Measurements from ENCODE around the gene TK2.
"Not testable (repeated sequence)": the region's sequence is repeated elsewhere in the genome, so short reads cannot be mapped to it uniquely, and the experiment has no call there.

TK2 gene

DNA sequence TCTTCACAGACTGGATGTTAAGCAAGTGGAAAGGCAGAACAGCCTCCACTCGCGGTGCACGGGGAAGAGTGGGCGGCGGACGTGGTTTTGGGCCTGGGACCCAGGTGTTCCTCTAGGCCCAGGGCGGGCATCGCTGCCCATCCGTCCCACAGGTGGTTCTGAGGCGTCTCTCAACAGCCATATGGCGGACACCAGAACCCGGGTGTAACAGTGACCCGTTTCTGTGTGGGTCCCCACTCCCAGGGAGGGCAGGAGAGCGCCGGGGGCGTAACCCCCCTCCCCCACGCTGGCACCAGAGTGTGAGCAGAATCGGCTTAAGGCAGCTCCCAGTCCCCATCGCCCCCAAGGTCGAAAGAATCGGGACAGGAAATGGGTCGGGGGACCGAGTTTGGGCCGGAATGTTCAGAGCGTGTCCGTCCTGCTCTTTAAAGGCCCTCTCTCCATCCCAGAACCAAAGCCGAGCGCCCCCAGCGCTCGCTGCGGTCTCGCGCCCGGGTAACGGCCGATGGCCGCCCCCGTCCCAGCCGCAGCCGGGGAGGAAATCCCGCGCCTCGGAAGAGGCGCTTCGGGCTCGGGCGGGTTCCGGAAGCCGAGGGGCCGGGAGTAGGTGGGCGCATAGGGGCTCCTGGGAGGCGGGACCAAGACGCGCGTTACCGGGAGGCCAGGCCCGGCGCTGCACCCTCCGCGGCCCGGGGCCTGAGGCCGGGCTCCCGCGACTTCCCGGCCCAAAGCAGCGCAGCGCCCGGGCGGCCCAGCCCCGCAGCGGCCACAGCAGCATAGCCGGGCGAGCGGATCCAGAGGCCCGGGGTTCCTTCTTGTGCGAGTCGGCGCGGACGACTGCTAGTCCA lies at the start of gene TK2:
TK2 (minus strand) TSS at position 839 of the 848 bp plus-strand sequence; CDS start at position 778, 61 bp downstream.
- DNase-seq, result peak in 44 of 56 donors; percentile 28 to 80 (median 60)

DNA sequence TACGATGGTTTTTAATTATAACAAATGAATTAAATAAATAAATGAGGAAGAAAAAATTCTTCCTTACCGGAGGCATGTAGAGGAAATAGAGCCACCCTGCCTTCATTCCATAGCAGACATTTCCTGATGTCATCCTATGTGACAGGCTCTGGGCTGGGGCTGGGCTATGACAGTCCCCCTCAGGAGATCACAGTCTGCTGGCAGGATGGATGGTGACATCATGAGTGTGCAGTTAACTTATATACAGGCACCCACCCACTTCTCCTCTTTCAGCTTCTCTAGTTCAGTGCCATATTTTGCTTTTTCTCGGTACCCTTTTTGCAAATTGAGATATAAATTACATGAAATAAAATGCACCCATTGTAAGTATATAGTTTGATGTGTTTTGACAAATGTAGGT lies 48.2 kb upstream of the TK2 start:
- DNase-seq, result no peak

DNA sequence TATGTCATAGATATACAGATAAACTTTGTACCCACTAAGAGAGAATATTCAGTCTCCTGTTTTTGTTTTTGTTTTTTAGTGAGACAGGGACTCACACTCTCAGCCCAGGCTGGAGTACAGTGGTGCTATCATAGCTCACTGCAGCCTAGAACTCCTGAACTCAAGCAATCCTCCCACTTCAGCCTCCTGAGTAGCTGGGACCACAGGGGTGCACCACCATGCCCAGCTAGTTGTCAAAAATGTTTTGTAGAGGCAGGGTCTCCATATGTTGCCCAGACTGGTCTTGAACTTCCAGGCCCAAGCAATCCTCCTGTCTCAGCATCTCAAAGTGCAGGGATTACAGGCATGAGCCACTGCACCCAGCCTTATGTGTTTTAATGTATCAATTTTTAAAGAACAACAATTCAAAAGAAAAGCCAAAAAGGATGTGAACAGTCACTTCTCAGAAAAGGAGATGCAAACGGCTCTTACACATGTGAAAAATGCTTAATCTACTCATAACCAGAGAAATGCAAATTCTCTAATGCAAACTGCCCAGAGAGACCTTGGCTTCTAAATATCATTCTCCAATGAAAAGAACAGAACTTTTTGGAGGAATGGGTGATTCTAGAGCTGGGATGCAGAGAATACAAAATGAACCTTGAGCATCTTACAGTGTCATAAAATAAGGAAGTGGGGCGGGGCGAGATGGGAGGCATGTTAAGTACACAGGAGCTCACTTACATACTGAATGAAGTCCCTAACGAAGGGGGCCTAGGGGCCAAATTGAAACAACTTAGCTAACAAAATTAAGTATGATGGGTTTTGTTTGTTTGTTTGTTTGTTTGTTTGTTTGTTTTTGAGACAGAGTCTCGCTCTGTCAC lies 47.3 kb upstream of the TK2 start:
- no peak for DNase-seq

DNA sequence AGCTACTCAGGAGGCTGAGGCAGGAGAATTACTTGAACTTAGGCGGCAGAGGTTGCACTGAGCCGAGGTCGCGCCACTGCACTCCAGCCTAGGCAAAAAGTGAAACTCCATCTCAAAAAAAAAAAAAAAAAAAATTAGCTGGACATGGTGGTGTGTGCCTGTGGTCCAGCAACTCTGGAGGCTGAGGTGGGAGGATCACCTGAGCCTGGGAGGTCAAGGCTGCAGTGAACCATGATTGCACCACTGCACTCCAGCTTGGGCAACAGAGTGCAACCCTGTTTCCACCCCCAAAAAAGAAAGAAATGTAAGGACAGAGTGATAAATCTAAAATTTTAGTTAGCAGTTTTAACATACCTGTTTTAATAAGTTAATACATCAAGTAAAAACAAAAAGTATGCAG lies 46.6 kb upstream of the TK2 start:
- not testable (repeated sequence) for DNase-seq

DNA sequence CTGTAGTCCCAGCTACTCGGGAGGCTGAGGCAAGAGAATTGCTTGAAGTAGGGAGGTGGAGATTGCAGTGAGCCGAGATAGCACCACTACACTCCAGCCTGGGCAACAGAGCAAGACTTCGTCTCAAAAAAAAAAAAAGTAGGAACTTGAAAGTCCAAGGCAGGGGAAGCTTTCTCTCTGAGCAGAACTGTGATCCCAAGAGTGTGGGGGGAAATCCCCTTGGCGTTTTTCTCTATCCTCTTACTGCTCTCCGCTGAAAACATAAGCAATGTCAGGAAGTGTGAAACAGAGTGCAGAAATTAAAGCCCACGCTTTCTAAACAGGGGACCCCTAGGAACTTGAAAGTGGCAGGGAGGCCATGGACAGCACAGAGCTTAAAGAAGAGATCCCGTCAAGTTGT lies 44.8 kb upstream of the TK2 start:
- DNase-seq, result no peak

DNA sequence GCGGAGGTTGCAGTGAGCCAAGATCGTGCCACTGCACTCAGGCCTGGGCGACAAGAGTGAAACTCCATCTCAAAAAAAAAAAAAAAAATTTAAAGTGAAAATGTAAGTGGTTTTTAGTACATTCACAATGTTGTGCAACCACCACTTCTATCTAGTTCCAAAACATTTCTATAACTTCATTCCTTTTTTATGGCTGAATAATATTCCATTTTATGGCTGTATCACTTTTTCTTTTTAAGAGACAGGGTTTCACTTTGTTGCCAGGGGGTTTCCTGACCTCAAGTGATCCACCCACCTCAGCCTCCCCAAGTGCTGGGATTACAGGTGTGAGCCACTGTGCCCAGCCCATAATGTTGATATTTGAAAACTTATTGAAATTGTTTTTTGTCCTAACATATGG lies 42.9 kb upstream of the TK2 start:
- DNase-seq, result no peak

DNA sequence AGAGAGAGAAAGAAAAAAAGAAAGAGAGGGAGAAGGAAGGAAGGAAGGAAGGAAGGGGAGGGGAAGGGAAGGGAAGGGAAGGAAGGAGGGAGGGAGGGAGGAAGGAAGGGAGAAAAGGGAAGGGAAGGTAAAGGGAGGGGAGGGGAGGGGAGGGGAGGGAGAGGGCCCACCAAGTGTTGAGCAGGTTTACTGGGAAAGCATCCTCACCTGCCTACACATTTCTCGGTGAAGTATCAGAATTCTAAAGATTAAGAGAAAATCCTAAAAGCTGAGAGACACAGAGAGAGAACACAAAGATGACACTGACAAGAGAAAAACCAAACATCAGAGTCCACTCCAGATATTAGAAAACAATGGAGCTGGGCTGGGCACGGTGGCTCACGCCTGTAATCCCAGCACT lies 42.3 kb upstream of the TK2 start:
- DNase-seq, result no peak

DNA sequence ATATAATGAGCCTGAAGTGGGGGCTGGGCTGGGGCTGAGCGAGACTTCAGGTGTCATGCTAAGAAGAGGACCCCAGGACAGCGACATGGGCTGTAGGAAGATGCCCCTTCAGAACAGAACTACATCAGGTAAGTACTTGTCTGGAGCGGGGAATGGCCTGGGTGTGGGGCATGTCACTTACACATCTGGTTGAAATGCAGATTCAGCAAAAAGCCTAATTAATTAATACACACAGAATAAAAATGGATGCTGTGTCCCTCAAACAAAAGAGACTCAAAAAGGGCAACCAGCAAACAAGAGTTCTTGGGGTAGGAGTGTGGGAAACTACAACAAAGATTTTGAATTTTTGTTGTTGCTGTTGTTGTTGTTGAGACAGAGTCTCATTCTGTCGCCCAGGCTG lies 41.1 kb upstream of the TK2 start:
- no peak for DNase-seq

DNA sequence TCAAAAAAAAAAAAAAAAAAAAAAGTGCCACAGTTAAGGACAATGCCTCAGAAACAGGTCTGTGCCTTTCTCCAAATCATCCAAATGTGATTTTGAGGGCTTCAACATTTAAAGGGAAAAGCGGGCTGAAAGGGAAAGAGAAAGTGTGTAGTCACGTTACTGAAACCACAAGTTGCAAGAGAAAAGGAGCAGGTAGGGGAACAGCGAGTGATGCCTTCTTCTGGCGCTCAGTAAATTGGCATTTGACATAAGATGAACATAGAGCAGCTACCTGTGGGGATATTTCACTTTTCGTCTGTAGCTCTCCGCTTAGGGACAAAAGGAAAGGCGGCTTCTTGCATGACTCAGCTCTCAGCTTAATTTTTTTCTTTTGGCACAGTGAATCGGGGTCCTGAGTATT lies 40.4 kb upstream of the TK2 start:
- DNase-seq, result no peak

DNA sequence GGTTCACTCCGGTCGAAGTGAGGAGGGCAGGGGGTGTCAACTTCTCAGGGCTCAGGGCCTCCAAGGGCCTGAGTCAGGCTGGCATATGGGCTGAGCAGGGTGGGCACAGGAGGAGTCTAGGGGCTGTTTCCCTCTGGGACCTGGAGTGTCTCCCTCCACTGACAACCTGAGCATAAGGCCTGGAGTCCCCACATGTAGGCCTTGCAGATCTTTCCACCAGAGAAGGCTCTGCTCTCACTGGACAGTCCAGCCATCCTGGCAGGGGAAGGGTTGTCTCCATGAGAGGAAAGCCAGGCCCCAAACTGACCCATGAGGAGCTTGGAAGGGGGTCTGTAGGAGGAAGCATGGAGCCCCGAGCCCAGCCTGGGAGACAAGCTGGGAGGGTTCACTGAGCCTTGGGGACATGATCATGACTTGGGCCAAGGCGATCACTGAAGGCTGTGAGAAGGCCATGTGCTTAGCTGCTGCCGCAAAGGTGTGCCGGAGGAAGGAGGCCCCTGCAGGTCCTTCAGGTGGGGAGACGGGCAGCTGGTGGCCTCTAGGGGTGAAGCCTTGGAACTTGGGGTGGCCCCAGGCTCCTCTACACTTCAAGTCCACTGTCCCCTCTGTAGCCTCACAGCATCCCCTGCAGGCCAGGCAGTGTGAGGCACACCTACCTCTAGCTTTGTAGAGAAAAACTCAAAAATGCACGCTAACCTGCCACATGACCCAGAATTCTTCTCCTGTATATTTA lies 39.2 kb upstream of the TK2 start:
- peak in 7 of 56 donors; percentile 15 to 46 (median 32) for DNase-seq

DNA sequence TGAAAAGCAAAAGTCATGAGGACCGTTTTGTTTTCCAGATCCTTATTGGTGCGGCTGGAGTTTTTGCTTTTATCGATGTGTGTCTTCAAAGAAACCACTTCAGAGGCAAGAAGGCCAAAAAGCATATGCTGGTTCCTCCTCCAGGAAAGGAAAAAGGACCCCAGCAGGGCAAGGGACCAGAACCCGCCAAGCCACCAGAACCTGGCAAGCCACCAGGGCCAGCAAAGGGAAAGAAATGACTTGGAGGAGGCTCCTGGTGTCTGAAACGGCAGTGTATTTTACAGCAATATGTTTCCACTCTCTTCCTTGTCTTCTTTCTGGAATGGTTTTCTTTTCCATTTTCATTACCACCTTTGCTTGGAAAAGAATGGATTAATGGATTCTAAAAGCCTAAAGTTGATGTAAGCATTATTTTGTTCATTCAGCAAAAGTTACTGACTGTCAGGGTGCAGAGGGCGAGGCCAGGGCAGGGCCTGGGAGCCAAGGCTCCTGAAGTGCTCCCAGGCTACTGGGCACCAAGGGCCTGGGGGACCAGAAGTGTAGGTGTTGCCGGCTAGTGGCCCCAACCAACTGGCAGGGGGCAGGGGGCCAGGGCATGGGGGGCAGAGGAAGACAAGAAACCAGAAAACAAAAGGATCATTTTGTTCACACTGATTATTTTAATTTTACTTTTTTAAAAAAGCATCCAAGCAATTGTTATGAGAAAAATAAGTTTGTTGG lies 38.1 kb upstream of the TK2 start:
- peak in 2 of 56 donors; percentile 17 to 18 for DNase-seq

DNA sequence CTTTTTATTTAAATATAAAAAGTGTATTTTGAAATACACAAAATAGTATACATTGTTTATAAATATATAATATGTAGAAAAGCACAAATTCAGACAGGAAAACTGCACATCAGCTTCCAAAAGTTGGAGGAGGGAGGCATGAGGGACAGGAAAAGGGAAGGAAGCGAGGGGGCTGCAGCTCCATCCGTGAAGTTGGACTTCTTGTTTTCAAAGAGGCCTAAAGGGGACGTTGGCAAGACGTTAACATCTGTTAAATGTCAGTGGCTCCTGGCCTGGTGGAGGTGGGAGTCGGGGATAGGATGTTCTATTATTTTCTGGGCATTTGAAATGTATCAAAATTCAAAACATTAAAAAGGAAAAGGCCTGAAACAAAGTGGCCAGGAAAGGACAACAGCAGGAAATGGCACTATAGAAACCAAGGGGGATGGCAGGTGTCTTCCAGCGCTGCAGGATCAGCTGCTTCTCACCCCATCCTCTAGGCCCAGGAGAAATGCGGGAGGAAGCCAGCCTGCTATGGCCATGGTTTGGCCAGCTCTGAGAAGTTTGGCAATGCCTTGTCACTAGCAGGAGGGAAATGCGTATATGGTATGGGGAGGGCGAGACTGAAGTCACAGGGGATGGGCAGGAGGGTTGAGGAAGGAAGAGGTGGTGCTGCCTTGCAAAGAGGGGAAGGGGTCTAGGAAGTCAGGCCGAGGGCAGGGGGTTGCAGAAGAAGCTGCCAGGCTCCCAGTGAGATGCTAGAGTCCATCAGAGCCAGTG lies 35.7 kb upstream of the TK2 start:
- DNase-seq, result peak in 1 of 56 donors; percentile 6

DNA sequence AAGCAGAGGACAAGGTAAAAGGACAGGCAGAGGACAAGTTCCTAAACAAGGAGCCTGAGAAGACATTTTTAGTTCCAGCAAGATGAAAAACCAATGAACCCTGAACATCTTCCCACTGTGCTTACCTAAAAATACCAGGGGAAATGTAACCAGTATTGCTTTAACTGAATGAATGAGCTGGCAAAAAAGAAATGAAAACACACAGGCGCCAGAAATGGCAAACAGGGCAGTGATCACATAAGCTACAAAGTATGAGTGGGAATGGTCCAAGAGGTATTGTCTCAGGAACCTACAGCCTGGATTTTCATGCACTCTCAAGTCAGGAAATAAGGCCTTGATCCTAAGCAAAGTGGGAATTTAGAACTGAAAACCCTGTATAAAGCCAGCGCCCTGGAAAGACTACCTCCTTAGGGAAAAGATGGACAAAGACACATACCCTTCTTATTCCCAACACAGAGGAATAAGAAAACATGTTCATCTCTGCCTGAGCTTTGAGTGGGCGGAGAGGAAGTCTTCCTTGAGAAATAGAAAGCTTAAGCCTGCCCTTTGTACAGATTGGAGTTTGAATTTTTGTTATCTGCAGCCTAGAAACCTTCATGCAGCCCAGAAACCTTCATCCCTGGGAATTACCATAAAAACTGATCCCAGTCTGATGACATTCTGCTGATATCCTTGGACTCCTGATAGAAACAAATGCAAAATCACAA lies 31.5 kb upstream of the TK2 start:
- DNase-seq, result no peak

DNA sequence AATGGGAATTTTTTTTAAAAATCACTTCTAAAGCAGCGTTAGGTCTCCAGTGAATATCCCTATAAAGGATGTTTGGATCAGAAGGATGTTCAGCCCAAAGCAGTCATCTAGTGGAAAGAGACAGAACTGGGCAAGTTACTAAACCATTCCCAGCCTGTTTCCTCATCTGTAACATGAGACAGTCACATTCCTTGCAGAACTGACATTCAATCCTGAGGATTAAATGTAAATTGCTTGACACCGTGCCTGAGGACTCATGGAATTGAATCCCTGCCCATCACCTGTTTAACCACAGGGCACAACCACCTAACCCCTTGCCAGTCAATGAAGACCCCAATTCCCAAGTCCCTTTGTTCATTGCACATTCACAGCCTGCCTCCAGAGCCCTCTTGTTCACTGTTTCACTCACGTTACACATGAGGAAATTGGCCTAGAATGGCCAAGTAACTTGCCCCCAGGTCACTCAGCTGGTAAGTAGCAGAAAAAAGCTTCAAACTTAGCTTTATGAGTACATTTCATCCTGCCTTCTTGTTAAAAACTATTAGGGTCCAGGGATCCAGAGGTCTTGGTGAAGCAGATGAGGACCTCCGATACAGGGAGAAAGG lies 30.8 kb upstream of the TK2 start:
- DNase-seq, result no peak

DNA sequence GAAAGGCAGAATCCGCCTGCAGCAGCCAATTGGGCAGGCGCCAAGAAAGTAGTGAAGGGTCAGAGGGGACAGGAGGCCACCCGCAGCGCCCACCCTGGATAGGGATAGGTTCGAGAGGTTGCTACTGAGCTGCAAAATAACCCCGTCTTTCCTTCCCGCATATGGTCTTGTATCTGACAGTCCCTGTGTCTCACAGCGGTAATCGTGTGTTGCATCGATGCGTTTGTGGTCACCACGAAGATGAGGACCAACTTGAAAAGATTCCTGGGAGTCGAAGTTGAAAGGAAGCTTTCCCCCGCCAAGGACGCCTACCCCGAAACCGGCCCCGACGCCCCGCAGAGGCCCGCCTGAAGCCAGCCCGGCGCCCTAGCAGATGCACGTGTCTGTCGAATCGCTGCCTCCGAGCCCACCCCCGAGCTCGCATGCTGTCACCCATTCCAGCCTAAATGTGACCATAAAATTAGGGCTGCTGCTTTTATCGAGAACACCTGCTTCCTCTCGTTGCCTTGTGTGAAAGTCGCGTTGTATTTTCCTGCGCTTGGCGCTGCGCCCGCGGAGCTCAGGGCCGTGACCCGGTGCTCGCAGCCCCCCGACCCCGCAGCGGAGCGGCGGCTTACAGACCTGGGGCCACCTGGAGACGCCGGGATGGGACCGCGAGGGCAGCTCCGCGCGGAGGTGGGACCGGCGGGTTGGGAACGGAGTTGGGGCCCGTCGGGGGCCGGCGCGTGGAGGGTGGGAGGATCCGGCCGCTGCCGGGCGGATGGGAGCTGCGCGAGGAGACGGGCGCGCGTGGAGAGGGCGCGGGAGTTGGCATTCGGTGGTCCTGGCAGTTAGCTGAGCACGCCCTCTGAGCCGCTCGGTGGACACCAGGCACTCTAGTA lies 29.0 kb upstream of the TK2 start, which contains the start of gene CMTM2:
CMTM2 (plus strand) TSS at position 813 of the 881 bp plus-strand sequence. CDS start 145 bp downstream, outside the sequence.
- DNase-seq, result no peak

DNA sequence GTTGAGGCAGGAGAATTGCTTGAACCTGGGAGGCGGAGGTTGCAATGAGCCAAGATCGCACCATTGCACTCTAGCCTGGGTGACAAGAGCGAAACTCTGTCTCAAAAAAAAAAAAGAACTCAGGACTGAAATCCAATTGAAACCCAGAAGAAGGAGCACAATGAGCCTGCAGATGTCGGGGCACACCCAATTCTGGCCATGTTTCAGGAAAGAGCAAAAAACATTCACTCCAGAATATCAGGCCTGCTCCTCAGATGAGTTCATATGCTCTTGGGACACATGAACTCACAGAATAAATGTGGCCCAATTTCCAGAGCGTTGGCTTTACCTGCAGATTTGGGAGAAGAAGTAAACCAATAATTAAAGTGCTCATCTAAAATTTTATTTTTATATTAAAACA lies 26.4 kb upstream of the TK2 start:
- no peak for DNase-seq

DNA sequence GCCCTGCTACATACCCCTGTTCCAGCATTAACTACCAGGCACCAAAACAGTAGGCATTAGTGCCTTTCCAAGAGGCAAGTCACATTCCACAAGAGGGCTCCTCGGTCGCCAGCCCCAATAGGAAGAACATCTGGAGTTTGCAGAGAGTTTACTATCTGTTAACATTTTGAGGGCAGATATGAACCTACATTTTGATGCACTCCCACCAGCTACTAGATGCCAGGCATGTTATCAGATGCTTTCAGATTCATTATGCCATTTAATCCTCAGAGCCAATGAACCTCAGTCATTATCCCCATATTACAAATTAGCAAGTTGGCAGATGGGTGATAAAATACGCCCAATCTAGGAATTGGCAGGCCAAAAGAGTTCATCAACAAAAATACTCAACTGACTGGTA lies 25.1 kb upstream of the TK2 start:
- no peak for DNase-seq

DNA sequence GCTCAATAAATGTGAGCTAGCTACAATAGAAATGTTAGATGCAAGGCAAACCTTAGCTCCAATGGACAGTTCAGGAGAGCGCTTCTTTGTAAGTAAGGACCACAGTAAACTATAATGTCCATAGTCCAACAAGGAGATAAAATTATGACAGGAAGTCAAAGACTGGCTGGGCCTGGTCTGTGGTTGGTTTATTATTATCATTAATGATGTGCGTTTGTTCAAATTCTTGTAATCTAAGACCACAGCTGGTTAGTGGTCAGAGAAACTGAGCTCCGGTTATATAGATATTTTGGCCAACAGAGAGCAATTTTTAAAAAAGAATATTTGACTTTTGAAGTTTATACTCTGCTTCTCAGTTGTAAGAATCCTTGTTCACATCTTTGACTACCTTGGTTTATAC lies 24.6 kb upstream of the TK2 start:
- DNase-seq, result no peak

All from amygdala (tissue), 56 donors.